ENCODE data around the gene TRIM69.

- no peak for TF ChIP-seq CTCF (conservative IDR thresholded peaks at IDR 0.05 in 1 of 2, IDR thresholded peaks at IDR 0.05 in 1 of 2; ENCODE audit: extremely low read depth in 1 of 2, insufficient read depth in 1 of 2, low read depth in 1 of 2, low read length in 2 of 2)
- no peak for TF ChIP-seq EZH2 (IDR thresholded peaks at IDR 0.05; ENCODE audit: borderline replicate concordance, low read length)
Measured at GRCh38 chr15:44801797-44802196, 65.5 kb downstream of the TRIM69 start.

All from mammary epithelial cell (primary cell).